GM19397 (cell line): ENCODE data around the gene ASCL3.
"Not testable (repeated sequence)": the region's sequence is repeated elsewhere in the genome, so short reads cannot be mapped to it uniquely, and the experiment has no call there.

Experiments used
- ATAC-seq: cut with Tn5 transposase; IDR thresholded peaks from one replicate; pipeline ENCODE4 v1.9.1; 2021; ENCODE audit warnings: mild to moderate bottlenecking, moderate library complexity; ENCODE audit not compliant: unreplicated experiment

ASCL3 gene

DNA sequence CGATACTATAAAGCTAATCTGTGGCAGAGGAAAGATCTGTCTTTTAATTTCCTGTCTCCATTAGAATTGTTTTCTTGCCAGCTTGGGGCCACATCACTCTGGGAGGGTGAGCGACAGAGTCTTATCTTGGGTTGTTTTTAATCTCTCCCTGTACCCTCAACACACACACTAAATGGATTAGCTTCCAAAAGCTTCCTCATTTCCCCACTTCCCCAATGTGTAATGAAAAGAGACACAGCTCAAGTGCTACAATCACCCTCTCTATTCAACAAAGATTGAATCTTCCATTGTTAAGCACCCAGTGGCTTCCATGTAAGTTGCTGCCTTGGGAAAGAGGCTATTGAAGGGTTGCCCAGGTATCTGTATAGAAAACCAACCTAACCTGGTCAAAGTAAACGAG lies 6.1 kb upstream of the ASCL3 start:
- ATAC-seq = no peak

DNA sequence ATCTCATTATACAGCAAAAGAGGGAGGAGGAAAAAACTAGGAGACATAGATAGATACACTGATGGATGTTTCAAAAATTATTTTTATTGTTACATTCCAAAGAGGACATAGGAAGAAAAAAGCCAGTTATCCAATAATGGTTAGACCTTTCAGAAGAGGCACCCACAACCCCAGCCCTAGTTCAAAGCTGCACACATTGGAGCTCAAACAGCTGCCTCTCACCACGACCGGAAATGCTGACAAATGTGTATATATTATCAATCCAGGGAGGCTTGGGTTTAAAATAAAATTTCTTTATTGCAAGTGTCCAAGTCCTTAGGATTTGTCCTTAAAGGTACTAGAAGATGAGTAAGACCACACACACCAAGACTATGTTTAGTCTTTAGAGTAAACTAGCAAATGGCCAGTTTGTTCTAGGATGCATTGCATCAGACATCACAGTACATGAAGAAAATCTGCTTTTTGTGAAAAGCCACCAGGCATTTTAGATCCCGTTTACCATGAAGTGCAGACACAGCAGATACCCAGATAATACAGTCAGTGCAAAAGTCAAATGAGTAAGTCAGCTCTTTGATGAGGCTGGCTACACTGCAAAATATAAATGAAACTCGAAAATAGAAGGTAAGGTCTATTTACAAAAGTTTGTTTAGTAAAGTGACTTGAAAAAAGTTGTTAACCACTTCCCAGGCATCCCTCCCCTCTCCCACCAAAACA lies 4.6 kb upstream of the ASCL3 start:
- no peak for ATAC-seq

DNA sequence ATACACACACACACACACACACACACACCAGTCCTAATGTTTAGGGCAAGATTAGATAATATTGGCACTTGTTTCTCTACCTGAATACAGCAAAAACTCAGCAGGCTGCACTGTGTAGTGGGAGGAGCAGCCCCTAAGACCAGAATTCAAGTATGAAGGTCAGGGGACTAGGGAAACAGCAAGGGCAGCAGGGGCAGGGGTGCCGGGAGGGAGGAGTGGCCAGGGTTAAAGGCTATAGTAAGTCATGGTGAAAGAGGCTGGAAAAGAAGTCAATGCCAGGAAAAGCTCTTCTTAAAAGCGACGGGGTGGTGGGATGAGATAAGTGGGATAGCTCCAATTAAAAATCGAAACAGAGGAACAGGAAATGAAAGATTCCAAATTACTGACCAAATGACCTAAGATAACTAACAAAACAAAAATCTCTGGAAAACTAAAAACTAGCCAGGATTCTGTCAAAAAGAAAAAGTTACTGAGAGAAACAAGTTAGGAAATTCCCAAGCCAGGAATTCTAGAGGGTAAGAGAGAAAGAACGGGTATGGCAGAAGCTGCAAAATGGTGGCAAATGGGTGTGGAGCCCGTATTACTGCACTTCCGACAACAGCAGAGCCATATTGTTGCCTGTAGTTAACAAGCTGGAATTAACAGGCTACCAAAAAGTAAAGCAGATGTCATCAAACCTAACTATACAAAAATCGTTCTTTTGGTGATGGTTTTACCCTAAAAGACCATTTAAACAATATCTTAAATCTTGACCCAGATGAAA lies 1.3 kb downstream of the ASCL3 start:
- ATAC-seq = no peak

DNA sequence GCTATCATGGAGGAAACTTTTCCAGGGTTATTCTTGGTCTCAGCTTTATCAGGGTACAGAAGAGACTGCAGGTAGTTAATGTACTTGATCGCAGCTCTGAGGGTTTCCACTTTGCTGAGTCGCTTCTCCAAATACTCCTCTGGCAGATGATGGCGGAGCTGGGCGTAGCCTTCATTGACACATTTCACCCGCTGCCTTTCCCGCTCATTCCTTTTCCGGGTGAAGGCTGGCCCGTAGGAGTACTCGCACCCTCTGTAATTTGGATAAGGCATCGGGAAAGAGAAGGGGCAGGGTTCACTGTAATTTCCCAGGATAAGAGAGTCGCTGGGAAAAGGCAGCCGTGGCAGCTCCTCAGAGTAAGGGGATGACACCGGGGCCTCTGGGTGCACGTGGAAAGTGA lies 5.2 kb downstream of the ASCL3 start:
- ATAC-seq = no peak

DNA sequence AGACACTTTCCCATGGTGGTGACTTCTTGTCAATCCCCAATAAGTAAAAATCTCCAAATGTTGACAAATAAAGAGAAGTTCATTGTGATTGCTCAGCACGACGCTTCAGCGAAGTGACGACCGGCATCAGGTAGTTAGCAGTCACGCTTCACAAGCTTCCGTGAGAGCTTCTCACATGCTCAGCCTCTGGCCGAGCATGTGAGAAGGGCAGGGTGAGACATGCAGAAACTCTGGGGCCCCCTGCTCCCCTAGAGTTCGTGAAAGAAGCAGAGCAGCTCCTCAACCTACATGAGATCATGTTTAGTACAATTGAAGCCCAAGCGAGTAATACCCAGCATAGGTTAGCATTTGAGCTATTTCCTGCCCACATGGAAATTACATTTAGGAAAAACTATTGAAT lies 5.7 kb downstream of the ASCL3 start:
- no peak for ATAC-seq

DNA sequence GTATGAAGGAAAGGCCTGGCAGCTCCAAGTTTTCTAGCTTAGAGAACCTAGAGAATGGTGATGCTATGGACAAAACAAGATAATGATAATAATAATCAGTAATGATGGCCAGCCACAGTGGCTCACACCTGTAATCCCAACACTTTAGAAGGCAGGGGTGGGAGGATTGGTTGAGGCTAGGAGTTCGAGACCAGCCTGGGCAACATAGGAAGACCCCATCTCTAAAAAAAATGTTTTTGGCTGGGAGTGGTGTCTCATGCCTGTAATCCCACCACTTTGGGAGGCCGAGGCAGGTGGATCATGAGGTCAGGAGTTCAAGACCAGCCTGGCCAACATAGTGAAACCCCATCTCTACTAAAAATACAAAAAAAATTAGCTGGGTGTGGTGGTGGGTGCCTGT lies 7.0 kb downstream of the ASCL3 start:
- not testable (repeated sequence) for ATAC-seq

DNA sequence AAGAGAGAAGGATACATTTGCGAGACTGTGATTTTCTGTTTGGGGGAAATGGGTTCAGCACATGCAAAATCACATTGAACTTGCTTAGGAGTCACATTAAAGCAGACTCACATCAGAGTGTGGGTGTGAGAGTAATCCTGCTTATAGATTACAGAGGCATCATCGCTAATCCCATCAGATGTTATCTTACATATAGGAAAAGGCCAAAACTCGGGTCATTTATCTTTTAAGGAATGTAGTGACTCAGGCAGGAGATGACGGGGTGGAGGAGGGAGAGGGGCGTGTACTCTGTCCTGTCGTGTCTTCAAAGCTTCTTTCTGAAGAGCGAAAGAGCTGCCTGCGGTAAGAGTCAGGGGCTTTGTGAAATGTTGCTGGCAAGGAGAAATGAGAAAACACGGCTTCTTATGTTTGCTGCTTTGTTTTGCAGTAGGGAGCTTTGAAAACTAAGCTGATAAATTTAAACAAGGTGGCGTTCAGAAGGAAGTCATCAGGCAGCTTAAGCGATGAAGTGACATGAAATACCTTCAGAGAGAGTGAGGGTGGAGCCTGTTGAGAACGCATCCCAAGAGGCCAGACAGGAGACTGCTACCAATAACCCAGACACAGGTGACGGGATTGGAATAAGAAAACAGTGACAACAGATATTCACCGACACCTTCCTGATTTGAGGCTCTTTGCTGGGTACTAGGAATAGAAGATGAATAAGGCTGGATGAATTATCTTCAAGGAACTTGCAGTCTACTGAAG lies 7.9 kb downstream of the ASCL3 start:
- ATAC-seq = no peak

DNA sequence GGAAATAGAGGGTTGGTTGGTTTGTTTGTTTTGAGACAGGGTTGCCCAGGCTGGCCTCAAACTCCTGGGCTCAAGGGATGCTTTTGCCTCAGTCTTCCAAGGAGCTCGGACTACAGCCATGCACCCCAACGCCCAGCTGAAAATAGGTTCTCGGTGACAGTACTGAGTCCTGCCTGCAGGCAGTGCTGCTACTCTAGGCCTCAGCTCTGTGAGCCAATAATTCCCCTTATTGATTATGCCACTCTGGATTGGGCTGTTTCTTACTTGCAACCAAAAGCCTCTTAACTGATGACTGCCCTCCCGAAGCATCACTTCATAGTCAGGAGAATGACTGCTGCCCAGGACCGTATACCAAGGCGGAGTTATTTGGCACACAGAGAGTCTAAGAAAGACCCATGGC lies 8.9 kb downstream of the ASCL3 start:
- no peak for ATAC-seq

DNA sequence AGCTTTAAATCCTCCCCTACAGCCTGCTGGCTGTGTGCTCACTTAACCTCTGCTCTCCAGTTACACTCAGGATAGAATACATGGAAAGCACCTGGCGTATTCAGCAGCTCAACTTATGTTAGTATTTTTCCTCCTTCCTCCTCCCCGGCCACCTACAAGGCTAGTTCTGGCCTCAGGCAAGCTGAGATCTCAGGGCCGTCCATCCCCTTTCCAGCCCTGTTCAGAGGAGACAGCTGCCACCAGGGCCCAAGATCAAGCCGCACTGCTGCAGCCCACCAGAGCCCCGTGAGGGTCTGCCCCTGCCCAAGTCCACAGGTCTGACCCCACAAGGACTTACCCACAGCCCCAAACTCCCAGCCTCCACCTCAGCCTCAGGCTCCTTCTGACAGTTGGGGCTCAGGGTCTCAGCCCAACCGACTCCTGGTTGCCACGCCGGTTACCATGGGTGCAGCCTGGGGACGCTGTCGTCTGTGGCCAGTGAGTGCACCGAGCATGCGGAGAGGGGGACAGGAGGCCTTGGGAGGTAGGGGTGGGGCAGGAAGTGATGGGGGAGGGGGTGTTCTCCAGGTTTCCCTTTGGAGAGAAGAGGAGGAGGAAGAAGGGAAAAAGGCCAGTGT lies 10.1 kb downstream of the ASCL3 start, which contains the start of gene C11orf16:
C11orf16 (minus strand) TSS at position 384 of the 617 bp plus-strand sequence. CDS start 639 bp downstream, outside the sequence.
- no peak for ATAC-seq

DNA sequence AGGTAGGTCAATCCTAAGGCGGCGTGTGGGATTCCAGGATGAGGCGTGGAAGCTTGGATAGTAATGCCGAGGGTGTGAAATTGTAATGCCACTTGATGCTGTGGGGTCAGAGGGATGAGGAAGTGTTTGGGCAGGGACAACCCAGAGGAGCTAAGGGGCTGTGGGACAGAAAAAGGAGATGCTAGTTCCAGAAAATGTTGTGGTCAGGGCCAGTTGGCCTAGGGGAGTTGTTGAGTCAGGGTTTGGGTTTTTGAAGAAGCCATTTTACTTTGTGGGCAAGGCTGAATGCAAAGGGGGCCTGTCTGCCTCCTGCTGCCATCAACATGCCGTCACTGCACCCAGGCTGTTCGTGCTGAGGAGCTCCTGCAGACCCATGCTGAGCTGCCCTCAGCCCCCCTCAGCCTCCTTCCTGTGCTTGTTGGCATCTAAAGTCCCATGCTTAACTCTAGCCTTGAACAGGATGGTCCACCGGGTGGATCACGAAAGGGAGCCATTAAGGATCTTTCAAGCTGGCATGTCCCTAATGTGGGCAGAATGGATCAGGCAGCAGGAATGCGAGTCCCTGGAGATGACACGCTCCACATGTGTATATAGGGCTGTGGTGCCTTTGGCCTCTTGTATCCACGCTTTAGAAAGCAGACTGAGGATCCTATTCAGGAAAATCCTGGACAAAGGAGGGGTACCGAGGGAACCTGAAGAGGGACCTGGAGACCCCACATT lies 12.2 kb downstream of the ASCL3 start:
- ATAC-seq = no peak

DNA sequence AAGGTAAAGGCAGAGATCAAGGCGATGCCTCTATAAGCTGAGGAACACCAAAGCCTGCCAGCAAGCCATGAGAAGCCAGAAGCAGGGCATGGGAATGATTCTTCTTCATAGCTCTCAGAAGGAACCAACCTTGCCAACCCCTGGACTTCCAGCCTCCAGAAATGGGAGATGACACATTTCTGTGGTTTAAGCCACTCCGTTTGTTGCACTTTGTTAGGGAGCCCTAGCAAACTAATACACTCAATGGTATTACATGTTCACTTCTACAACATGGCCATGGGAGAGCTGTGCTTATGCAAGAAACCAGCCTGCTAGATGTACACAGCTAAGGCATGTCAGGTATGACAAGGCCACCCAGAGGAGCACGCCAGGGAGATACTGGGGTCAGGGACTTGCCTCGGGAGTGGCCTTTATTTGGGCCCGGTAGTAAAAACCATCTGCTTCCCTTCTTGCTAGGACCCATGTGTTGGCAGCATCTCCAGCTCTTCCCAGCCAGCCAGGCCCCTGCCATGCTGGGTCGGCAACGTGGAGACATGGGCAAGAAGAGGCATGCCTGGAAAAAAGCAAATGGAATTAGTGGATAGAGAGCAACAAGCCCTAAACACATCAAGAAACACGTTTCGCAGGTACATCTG lies 13.7 kb downstream of the ASCL3 start:
- no peak for ATAC-seq

DNA sequence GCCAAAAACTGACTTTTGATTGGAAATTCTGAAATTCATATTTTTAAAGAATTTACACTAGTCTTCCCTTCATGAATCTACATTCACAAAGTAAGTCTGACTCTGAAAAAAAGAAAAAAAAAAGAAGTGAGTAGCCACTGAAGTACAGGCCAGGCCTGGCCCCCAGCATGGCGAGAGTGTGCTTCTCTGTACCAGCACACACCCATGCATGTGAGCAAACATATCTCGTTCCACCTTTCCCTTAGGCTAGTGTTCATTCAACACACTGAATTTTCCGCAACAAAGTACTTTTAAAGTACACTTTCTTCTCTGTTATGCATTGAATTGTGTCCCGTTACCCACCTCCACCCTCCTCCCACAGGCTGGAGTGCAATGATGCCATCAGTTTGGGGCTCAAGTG lies 14.6 kb downstream of the ASCL3 start:
- ATAC-seq = no peak

DNA sequence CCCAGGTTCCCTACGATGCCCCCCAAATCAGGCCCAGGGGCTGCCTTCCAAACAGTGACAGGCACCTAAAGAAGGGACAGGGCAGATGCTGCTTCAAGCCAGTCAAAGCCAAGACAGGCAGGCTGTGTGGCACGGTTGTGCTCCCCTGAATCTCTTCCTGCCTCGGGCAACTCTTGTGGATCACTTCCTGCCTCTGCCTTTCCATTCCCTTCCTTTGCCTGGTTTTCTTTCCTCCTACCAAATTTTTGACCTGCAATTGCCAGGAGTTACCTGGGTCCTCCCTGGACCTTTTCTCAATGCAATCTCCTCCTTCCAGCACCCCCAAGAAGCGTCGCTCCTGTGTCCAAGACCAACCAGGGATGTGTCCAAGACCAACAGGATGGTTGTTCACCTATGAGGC lies 15.6 kb downstream of the ASCL3 start:
- no peak for ATAC-seq

DNA sequence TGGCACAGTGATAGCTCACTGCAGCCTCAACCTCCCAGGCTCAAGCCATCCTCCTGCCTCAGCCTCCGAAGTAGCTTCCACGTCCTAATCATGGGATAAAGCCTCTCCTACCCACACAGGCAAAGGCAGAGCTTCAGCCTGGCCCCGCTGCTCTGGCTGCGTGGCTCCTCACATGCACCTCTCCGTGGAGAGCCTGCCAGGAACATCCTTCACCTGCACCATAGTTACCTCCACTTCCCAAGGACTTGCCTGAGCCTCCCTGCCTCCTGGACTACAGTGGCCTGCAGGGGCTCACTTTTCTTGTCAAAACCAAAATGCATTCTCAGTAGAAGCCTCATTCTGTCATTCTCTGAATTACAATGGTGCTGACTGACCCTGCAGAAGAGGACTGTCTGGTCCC lies 16.6 kb downstream of the ASCL3 start:
- no peak for ATAC-seq

DNA sequence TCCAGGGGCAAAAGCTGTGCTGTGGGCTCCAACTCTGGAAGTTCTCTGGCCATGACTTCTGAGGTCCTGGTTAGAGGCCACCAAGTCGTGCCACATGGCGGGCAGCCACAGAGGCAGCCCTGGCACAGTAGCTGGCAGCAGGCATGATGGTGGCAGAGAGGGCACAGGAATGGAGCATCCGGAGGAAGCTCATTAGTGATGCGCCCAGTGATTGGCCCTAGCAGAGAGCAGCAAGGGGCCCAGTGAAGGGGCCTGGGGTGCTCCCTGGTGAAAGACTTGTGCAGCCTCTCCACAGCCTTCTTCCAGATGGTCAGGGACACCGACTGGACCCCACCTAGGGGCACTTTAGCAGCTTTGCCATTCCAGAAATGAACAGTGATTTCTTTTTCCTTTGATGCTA lies 17.1 kb downstream of the ASCL3 start:
- ATAC-seq = no peak

DNA sequence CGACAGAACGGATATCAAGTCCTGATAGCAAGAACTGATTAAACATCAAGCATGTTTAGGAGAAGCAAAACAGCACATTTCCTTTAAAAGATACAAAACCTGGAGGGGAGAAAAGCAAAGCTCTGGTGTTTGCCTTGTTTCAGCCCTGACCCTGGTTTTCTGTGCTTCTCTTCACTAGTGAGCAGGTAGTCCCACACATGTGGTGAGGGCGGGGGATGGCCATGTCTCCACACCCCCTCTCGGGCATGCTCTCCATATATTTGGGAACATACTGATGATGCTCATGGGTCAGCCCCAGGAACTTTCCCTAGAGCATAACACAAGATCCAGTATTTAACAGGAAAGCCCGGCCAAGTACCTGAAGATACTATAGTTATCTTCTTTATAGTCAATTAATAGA lies 20.1 kb downstream of the ASCL3 start:
- ATAC-seq = no peak

DNA sequence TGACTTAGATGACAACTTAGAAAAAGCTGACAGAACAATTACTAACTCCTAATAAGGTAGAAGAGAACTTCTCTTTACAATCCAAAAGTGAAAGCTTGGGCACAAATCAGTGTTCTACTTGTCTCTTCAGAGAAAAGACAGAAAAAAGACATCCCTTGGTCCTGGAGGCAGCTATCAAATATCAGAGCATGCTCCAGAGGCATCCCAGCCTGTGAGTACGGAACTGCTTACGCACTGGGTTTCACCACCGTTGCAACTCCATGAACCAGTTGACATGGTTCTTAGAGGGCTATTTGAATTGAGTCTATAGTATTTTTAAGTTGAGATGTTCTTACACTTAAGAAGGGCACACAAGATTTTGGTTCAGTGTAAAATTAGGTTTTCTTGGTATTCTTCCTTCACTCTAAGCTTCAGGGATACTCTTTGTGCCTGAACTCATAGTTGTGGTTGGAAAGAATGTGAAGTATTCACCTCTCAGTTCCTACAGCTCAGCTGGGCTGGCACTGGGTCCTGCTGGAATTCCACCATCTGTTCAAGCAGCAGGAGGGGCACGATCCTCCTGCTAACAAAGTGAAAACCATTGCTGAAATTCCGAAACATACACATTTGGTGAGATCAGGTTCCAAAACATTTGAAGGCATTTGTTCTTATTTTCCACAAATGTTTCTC lies 25.5 kb downstream of the ASCL3 start:
- ATAC-seq = no peak

DNA sequence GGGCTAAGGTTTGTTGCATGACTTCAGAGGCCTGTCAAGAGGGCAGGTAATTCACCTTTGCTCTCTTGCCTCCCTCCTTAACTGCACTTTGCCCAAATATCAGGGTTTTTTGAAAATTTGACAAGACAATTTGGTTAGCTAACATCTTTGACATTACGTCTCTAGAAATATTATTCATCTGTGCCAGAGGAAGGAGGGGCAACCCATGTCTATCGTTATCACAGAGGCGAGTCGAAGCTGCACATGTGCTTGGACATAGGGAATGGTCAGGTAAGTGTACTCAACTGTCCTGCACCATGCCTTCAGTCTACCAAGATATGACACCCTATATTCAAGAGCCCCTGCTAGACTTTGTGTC lies 28.2 kb downstream of the ASCL3 start:
- ATAC-seq = no peak

DNA sequence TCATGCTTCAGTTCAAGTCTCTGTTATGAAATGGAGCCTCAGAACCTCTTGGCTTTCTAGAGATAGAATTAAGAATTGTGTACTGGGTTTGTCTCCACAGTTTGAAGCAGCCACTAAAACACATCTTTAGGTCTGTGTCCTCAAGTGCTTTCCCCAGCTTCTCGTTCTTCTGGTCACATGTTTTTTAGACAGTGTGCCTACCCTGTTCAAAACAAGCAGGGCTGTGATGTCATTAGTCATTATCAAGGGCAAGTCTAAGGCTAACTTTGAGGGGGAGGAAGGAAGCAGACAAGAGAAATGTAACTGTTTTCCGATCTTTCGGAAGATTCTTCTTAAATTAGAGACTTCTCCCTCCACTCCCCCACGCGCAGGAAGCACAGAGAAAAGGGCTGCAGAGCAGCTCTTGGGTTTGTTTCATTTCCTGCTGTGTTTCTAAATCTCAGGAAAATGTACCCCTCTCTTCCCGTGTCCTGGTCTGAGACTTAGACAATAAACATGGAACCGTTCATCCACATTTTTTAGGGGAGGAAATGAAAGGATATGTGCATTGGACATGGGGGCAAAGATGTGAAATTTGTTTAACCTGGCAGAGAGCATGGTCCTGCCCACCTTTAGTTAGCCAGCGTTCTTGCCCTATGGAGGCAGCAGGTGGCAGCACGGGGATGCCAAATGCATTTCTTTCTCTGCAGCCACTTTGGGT lies 28.7 kb downstream of the ASCL3 start:
- no peak for ATAC-seq
